Measurements from ENCODE around the gene DNAJA3.

DNAJA3 gene

GRCh38 chr16:4408323-4408690, 17.4 kb upstream of the DNAJA3 start:
- DNase-seq: no peak

- DNase-seq: no peak
These were observed 16.4 kb upstream of the DNAJA3 start for GRCh38 chr16:4409081-4409932.

- DNase-seq: no peak
These were observed 15.2 kb upstream of the DNAJA3 start for GRCh38 chr16:4410335-4411075.

- DNase-seq: no peak
These were observed 14.0 kb upstream of the DNAJA3 start for GRCh38 chr16:4411684-4412083.

- no peak for DNase-seq
These were observed 13.5 kb upstream of the DNAJA3 start for GRCh38 chr16:4412159-4412558.

GRCh38 chr16:4412854-4413253, 12.8 kb upstream of the DNAJA3 start:
- DNase-seq: no peak

- peak; percentile 69 for DNase-seq
These were observed 11.3 kb upstream of the DNAJA3 start for GRCh38 chr16:4414187-4414917.

GRCh38 chr16:4415538-4416199, 10.0 kb upstream of the DNAJA3 start:
- peak; percentile 65 for DNase-seq

GRCh38 chr16:4416200-4417032, 9.3 kb upstream of the DNAJA3 start, which contains the start of gene CORO7:
Gene CORO7, minus strand, starts transcription at chr16:4416596. Its CDS starts 78 bp downstream, at chr16:4416518.
- peak; percentile 99 for DNase-seq

GRCh38 chr16:4419402-4419959, 6.2 kb upstream of the DNAJA3 start:
- no peak for DNase-seq

- no peak for DNase-seq
These were observed 5.1 kb upstream of the DNAJA3 start for GRCh38 chr16:4420505-4421105.

- no peak for DNase-seq
These were observed 485 bp downstream of the DNAJA3 start for GRCh38 chr16:4426021-4426684.

GRCh38 chr16:4426722-4427372, 1.2 kb downstream of the DNAJA3 start:
- DNase-seq: no peak

- DNase-seq: no peak
These were observed 2.8 kb downstream of the DNAJA3 start for GRCh38 chr16:4428500-4428899.

GRCh38 chr16:4431023-4431422, 5.4 kb downstream of the DNAJA3 start:
- no peak for DNase-seq

- DNase-seq: no peak
These were observed 7.6 kb downstream of the DNAJA3 start for GRCh38 chr16:4433228-4433627.

GRCh38 chr16:4433914-4434787, 8.5 kb downstream of the DNAJA3 start:
- no peak for DNase-seq

GRCh38 chr16:4435337-4436067, 9.8 kb downstream of the DNAJA3 start:
- no peak for DNase-seq

Data from activated T-cell treated with anti-CD3 and anti-CD28 coated beads, Interleukin-2, amount 50 U/mL, for 1 hour (primary cell).